OCI-LY3 (cell line): ENCODE results near the gene CFAP54.

Experiments
- EZH2phosphoT487 ChIP-seq: fragments of 200-600 bp; shearing (Covaris generic); IDR thresholded peaks from 2 replicates; pipeline ENCODE4 v1.6.1; 2018; ENCODE audit warnings: antibody characterized with exemption, mixed run types, low read depth
- TF ChIP-seq, protein P1 (sequence below): fragments of 200-600, 300-600 bp; sonication (generic); IDR thresholded peaks from 2 replicates; pipeline ENCODE4 v1.5.1; 2014; ENCODE audit warnings: antibody characterized with exemption, low read length, low read depth

DNA sequence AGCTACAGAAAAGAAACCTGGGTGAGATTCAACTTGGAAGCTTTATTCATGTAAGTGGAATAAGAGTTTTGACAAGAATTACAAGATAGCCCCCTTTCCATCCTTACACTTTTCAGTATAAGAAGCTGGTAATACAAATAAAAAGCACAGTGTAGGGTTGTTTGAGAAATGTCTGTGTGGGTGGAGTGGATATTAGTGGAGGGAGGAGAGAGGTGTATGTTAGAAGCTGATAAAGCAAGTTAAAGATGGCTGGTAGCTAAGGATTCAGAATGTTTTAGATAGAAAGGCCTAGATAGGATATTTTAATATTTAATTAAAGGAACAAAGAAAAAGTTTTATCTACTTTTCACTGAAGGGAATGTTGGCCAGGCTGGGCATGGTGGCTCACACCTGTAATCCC is 12.5 kb downstream of the CFAP54 start:
- TF ChIP-seq, protein P1, sequence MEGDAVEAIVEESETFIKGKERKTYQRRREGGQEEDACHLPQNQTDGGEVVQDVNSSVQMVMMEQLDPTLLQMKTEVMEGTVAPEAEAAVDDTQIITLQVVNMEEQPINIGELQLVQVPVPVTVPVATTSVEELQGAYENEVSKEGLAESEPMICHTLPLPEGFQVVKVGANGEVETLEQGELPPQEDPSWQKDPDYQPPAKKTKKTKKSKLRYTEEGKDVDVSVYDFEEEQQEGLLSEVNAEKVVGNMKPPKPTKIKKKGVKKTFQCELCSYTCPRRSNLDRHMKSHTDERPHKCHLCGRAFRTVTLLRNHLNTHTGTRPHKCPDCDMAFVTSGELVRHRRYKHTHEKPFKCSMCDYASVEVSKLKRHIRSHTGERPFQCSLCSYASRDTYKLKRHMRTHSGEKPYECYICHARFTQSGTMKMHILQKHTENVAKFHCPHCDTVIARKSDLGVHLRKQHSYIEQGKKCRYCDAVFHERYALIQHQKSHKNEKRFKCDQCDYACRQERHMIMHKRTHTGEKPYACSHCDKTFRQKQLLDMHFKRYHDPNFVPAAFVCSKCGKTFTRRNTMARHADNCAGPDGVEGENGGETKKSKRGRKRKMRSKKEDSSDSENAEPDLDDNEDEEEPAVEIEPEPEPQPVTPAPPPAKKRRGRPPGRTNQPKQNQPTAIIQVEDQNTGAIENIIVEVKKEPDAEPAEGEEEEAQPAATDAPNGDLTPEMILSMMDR, result no peak
- TF ChIP-seq EZH2phosphoT487, result no peak
